Activated CD4-positive, alpha-beta T cell treated with anti-CD3 and anti-CD28 coated beads for 24 hours (primary cell): ENCODE measurements around the gene SLX4.
A peak's percentile ranks its signal among the peaks of the same experiment; 100 is the strongest.
"Not testable (repeated sequence)": the region's sequence is repeated elsewhere in the genome, so short reads cannot be mapped to it uniquely, and the experiment has no call there.

Source experiments
- DNase-seq, 2 donors: peaks; one replicate each; pipeline ENCODE4 v3.0.0-alpha.2; 2020; ENCODE audit warnings: low read depth in 2 of 2

Gene SLX4

GRCh38 chr16:3640632-3641501, 29.5 kb upstream of the SLX4 start:
- DNase-seq = no peak

GRCh38 chr16:3640207-3640606, 28.8 kb upstream of the SLX4 start:
- no peak for DNase-seq

GRCh38 chr16:3638916-3639644, 27.7 kb upstream of the SLX4 start:
- no peak for DNase-seq

GRCh38 chr16:3637371-3637923, 26.0 kb upstream of the SLX4 start:
- peak in 1 of 2 donors; percentile 3 for DNase-seq

- no peak for DNase-seq
These were observed 14.7 kb upstream of the SLX4 start for GRCh38 chr16:3625911-3626732.

GRCh38 chr16:3625331-3625730, 13.9 kb upstream of the SLX4 start:
- DNase-seq = no peak

- DNase-seq = no peak
These were observed 12.2 kb upstream of the SLX4 start for GRCh38 chr16:3623642-3624041.

GRCh38 chr16:3618769-3619141, 7.3 kb upstream of the SLX4 start:
- DNase-seq = no peak

- no peak for DNase-seq
These were observed 1.4 kb upstream of the SLX4 start for GRCh38 chr16:3612510-3613466.

GRCh38 chr16:3610698-3611145, 684 bp downstream of the SLX4 start:
- no peak for DNase-seq

GRCh38 chr16:3609895-3610697, 1.3 kb downstream of the SLX4 start:
- DNase-seq = no peak

- DNase-seq = not testable (repeated sequence)
These were observed 2.4 kb downstream of the SLX4 start for GRCh38 chr16:3608976-3609375.

GRCh38 chr16:3608069-3608468, 3.3 kb downstream of the SLX4 start:
- DNase-seq = no peak

- DNase-seq = no peak
These were observed 3.8 kb downstream of the SLX4 start for GRCh38 chr16:3607634-3608033.

GRCh38 chr16:3607161-3607560, 4.2 kb downstream of the SLX4 start:
- DNase-seq = no peak

GRCh38 chr16:3606441-3606840, 5.0 kb downstream of the SLX4 start:
- DNase-seq = no peak

GRCh38 chr16:3602320-3602653, 9.1 kb downstream of the SLX4 start:
- no peak for DNase-seq

GRCh38 chr16:3601614-3602319, 9.6 kb downstream of the SLX4 start:
- DNase-seq = no peak

GRCh38 chr16:3599922-3600321, 11.5 kb downstream of the SLX4 start:
- DNase-seq = no peak
